ENCODE results near the gene ODF4.

DNA sequence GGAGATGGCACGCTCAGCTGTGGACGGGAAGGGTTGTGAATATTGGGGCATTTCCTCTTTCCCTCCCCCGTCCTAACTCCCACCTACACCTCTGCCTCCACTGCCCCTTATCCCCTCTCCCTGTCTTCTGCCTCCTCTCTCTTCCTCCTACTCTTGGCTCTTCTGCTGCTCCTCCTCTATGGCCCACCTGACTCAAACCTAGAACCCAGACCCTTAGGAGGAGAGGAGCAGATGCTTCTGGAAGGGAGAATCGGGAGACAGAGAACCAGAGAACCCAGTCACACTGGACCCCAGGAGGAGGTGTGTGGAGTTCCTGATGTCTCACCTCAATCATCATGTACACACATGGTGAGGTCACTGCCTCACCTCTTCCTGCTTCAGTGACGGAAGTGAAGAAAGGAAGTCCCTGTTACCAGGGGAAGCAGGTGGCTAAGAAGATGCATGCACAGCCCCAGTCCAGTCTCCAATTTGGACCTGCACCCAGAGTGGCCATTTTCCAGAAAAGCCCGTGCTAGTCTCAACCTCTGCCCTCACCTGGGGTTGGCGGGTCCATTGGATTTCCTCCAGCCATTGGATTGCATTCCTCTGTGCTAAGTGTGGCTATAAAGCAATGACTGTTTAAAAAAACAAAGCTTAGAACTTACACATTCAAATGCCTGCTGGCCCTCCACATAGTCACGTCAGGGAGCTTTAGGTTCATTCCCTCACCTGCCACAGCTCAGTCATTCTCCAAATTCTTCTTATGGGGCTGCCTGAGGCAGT lies 54.0 kb downstream of the ODF4 start:
- TF ChIP-seq POLR2A (IDR thresholded peaks at IDR 0.05; ENCODE audit: low read length) = no peak
- TF ChIP-seq GATA1 (IDR thresholded peaks at IDR 0.05; ENCODE audit: low read depth, low read length) = no peak
